PC-3 (cell line): ENCODE data around the gene WDR59. TPM values are rescaled to one million over a fixed set of nuclear protein-coding genes. Genes with fewer than 3 reads are reported as not detected.

ENCODE experiments used
- ATAC-seq: fragments of 200-7000 bp; cut with Tn5 transposase; 2 replicates; pipeline ENCODE4 v1.9.1; 2020; ENCODE audit warnings: mild to moderate bottlenecking, moderate library complexity
- BruUV-seq: library from RNA; stranded (reverse); fragments of 400-500 nt; replicated peaks from 2 replicates; lab custom pipeline; 2021; lab: Mats Ljungman, UMichigan
- CTCF ChIA-PET: fragments of 300-600 bp; sonication (Branson Sonifier 250); formaldehyde crosslinking; loops from one replicate; lab custom pipeline; 2022; ENCODE audit warnings: antibody characterized with exemption; lab: Charles Lee
- POLR2A ChIA-PET: fragments of 300-600 bp; sonication (Branson Sonifier 250); formaldehyde crosslinking; loops from one replicate; lab custom pipeline; 2022; ENCODE audit warnings: antibody characterized with exemption; ENCODE audit not compliant: unreplicated experiment; lab: Charles Lee
- DNase-seq: peaks from one replicate; pipeline ENCODE4 v3.0.0-alpha.2; 2015
- H2AFZ ChIP-seq: fragments of 300-600 bp; sonication (generic); 2 replicates; pipeline ENCODE4 v1.6.0; 2016; ENCODE audit warnings: antibody characterized with exemption, low read length
- H3F3A ChIP-seq: fragments of 300-600 bp; sonication (generic); one replicate; pipeline ENCODE4 v1.6.0; 2017; ENCODE audit warnings: antibody characterized with exemption, low read length, control low read depth, mild to moderate bottlenecking; ENCODE audit not compliant: unreplicated experiment
- H3K27ac ChIP-seq: fragments of 300-600 bp; sonication (generic); 2 replicates; pipeline ENCODE4 v1.5.1; 2016; ENCODE audit warnings: mild to moderate bottlenecking, low read length
- H3K27me3 ChIP-seq: fragments of 300-600 bp; sonication (generic); 2 replicates; pipeline ENCODE4 v1.6.1; 2016; ENCODE audit warnings: low read length, mixed read lengths
- H3K36me3 ChIP-seq: fragments of 300-600 bp; sonication (generic); 2 replicates; pipeline ENCODE4 v1.6.1; 2016; ENCODE audit warnings: low read depth, mixed run types, low read length, mixed read lengths
- H3K4me1 ChIP-seq: fragments of 300-600 bp; sonication (generic); 2 replicates; pipeline ENCODE4 v1.5.1; 2016; ENCODE audit warnings: low read length; ENCODE audit not compliant: insufficient read depth
- H3K4me2 ChIP-seq: fragments of 300-600 bp; sonication (generic); 2 replicates; pipeline ENCODE4 v1.6.0; 2016; ENCODE audit warnings: low read length
- H3K4me3 ChIP-seq: fragments of 300-600 bp; sonication (generic); 2 replicates; pipeline ENCODE4 v1.5.1; 2016; ENCODE audit warnings: mild to moderate bottlenecking, low read length, mixed read lengths
- H3K79me2 ChIP-seq: fragments of 300-600 bp; sonication (generic); 2 replicates; pipeline ENCODE4 v1.6.1; 2017; ENCODE audit warnings: low read length, mixed read lengths
- H3K9ac ChIP-seq: fragments of 300-600 bp; sonication (generic); 2 replicates; pipeline ENCODE4 v1.6.0; 2016; ENCODE audit warnings: mild to moderate bottlenecking, low read length
- H3K9me2 ChIP-seq: fragments of 300-600 bp; sonication (generic); replicated peaks from 2 replicates; pipeline ENCODE4 v1.6.1; 2016; ENCODE audit warnings: mixed run types, low read length, mixed read lengths
- H3K9me3 ChIP-seq: fragments of 300-600 bp; sonication (generic); 2 replicates; pipeline ENCODE4 v1.6.1; 2016; ENCODE audit warnings: low read length, mixed read lengths
- H4K20me1 ChIP-seq: fragments of 300-600 bp; sonication (generic); 2 replicates; pipeline ENCODE4 v1.6.1; 2016; ENCODE audit warnings: low read length, mixed read lengths
- CTCF ChIP-seq: fragments of 300-600 bp; sonication (generic); conservative IDR thresholded peaks from 2 replicates; pipeline ENCODE4 v1.5.1; 2017; ENCODE audit warnings: antibody characterized with exemption, low read depth, mild to moderate bottlenecking, low read length
- EZH2 ChIP-seq: fragments of 300-600 bp; sonication (generic); IDR thresholded peaks from one replicate; pipeline ENCODE4 v1.6.1; 2017; ENCODE audit warnings: antibody characterized with exemption, mild to moderate bottlenecking, low read length; ENCODE audit not compliant: unreplicated experiment
- EZH2phosphoT487 ChIP-seq: fragments of 300-600 bp; sonication (generic); IDR thresholded peaks from 2 replicates; pipeline ENCODE4 v1.6.1; 2018; ENCODE audit warnings: mild to moderate bottlenecking, antibody characterized with exemption, low read length, borderline replicate concordance
- intact Hi-C: fragments of 100-400 bp; cut with micrococcal nuclease; formaldehyde crosslinking; loops from 2 replicates; pipeline ENCODE4 v1.9.0; 2023
- total RNA-seq: library from RNA; depleted of rRNA; stranded (reverse); fragments of >200 nt; gene quantifications from 2 replicates; pipeline ENCODE4 v1.2.3, GENCODE V29; 2014

Gene WDR59
- total RNA-seq, 1 experiment from 2014 or later: 11.8 TPM

DNA sequence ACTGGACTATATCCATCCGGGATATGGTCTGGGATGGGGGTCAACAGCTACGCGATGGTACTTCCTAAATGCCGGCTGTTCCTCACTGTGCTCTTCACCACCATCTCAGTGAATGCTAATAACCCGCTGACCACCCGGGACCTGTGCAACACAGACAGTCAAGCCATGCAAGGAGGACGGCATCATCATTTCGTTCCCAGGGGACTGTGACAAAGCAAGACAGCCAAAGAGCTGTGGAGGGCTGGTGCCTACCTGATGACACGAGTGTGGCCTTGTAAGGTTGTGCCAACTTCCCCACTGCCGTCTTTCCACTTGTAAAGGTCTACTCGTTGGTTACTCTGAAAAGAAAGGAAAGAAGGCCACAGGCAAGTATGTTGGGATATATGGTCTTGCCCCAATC, 33.7 kb downstream of the WDR59 start:
- Histone ChIP-seq H4K20me1 (no peaks in the 10 kb centered on the region), H3K27ac (no peak overlapping the region), H3K9me3 (no peaks in the 10 kb centered on the region), H3K36me3 (no peaks in the 10 kb centered on the region; the same call in 1 of the 2 replicates), H2AFZ (no peak overlapping the region), H3K9me2 (no peaks in the 10 kb centered on the region), H3K4me2 (no peak overlapping the region), H3K27me3 (no peaks in the 10 kb centered on the region), H3K9ac (no peak overlapping the region), H3F3A (no peaks in the 10 kb centered on the region), H3K79me2 (no peaks in the 10 kb centered on the region), H3K4me1 (peaks cover 8% of the 10 kb centered on the region; the same call in 1 of the 2 replicates), H3K4me3 (no peak overlapping the region)
- DNase-seq (no peak), ATAC-seq (no peak)
- TF ChIP-seq EZH2phosphoT487 (no peak), CTCF (no peak), EZH2 (no peak)
- intact Hi-C loops: no loop called here
- ChIA-PET POLR2A (no interaction called here), CTCF (no interaction called here)
- no TSS peak for BruUV-seq

DNA sequence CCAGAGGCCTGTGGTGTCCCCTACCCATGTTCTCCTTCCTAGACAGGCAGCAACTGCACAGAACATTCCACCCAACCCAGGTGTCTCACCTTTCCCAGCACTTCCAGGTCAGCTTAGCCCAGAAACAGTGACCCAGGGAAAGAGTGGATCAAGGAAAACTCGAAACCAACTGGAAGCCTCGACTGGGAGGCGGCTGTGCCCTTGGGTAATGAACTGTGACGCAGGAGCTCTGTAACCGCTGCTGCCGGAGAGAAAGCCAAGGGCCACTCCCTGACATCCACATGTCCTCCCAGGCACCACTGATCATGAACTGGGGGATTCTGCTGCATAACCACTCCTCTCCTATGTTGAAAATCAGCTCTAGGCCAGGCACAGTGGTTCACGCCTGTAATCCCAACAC, 34.4 kb downstream of the WDR59 start:
- intact Hi-C loops: no loop called here
- Histone ChIP-seq H3K79me2 (no peaks in the 10 kb centered on the region), H3K4me3 (no peak overlapping the region), H3K9me3 (no peaks in the 10 kb centered on the region), H4K20me1 (no peaks in the 10 kb centered on the region), H3K4me2 (no peak overlapping the region), H3K36me3 (no peaks in the 10 kb centered on the region; the same call in 1 of the 2 replicates), H3K27me3 (no peaks in the 10 kb centered on the region), H2AFZ (no peak overlapping the region), H3K4me1 (peaks cover 8% of the 10 kb centered on the region; the same call in 1 of the 2 replicates), H3F3A (no peaks in the 10 kb centered on the region), H3K9ac (no peak overlapping the region), H3K27ac (no peak overlapping the region), H3K9me2 (no peaks in the 10 kb centered on the region)
- ChIA-PET CTCF (no interaction called here), POLR2A (no interaction called here)
- no TSS peak for BruUV-seq
- DNase-seq (no peak), ATAC-seq (no peak)
- TF ChIP-seq CTCF: no peak
- no peak for TF ChIP-seq EZH2phosphoT487
- no peak for TF ChIP-seq EZH2

- intact Hi-C loops: no loop called here
- CTCF ChIA-PET: no interaction called here
- Histone ChIP-seq H2AFZ (no peak overlapping the region), H3K36me3 (no peaks in the 10 kb centered on the region), H3K27me3 (no peaks in the 10 kb centered on the region), H4K20me1 (no peaks in the 10 kb centered on the region), H3K4me1 (peaks cover 8% of the 10 kb centered on the region; the same call in 1 of the 2 replicates), H3K27ac (no peak overlapping the region), H3K4me2 (no peak overlapping the region), H3K79me2 (no peaks in the 10 kb centered on the region), H3K9me3 (no peaks in the 10 kb centered on the region), H3F3A (no peaks in the 10 kb centered on the region), H3K4me3 (no peak overlapping the region), H3K9me2 (no peaks in the 10 kb centered on the region), H3K9ac (no peak overlapping the region)
- no peak for TF ChIP-seq EZH2
- no peak for TF ChIP-seq EZH2phosphoT487
- no TSS peak for BruUV-seq
- ATAC-seq (no peak), DNase-seq (no peak)
- POLR2A ChIA-PET: no interaction called here
Observed at GRCh38 chr16:74949309-74949708, 35.6 kb downstream of the WDR59 start.
